Endothelial cell (in vitro differentiated cells): ENCODE measurements around the gene AIFM2. TPM values are rescaled to one million over a fixed set of nuclear protein-coding genes. Genes with fewer than 3 reads are reported as not detected.
"Not testable (repeated sequence)": the region's sequence is repeated elsewhere in the genome, so short reads cannot be mapped to it uniquely, and the experiment has no call there.

Experiments used
- DNase-seq: peaks from one replicate; pipeline ENCODE4 v3.0.0; 2021; ENCODE audit warnings: low spot score
- H3K27ac Mint-ChIP-seq: one replicate; pipeline ENCODE4 v1.8.0; 2021; ENCODE audit warnings: mixed read lengths, inconsistent platforms; ENCODE audit not compliant: unreplicated experiment
- H3K27me3 Mint-ChIP-seq: one replicate; pipeline ENCODE4 v1.8.0; 2021; ENCODE audit warnings: mild to moderate bottlenecking, moderate library complexity, mixed read lengths, inconsistent platforms; ENCODE audit not compliant: unreplicated experiment
- H3K36me3 Mint-ChIP-seq: one replicate; pipeline ENCODE4 v1.8.0; 2021; ENCODE audit warnings: mild to moderate bottlenecking, low read depth, mixed read lengths, inconsistent platforms; ENCODE audit not compliant: unreplicated experiment
- H3K4me1 Mint-ChIP-seq: one replicate; pipeline ENCODE4 v1.8.0; 2021; ENCODE audit warnings: mild to moderate bottlenecking, mixed read lengths, inconsistent platforms; ENCODE audit not compliant: unreplicated experiment
- H3K4me3 Mint-ChIP-seq: one replicate; pipeline ENCODE4 v1.8.0; 2021; ENCODE audit warnings: mild to moderate bottlenecking, mixed read lengths, inconsistent platforms; ENCODE audit not compliant: unreplicated experiment
- H3K9me3 Mint-ChIP-seq: one replicate; pipeline ENCODE4 v1.8.0; 2021; ENCODE audit warnings: mixed read lengths, inconsistent platforms; ENCODE audit not compliant: unreplicated experiment
- CTCF ChIP-seq: fragments of 200-600 bp; sonication (generic); IDR thresholded peaks from one replicate; pipeline ENCODE4 v1.5.0; 2021; ENCODE audit warnings: antibody characterized with exemption; ENCODE audit not compliant: unreplicated experiment
- long read RNA-seq: library from polyadenylated mRNA; unstranded; transcript quantifications from one replicate; pipeline ENCODE4 v2.0.0, GENCODE V29; 2020; ENCODE audit not compliant: unreplicated experiment
- total RNA-seq: library from RNA; stranded (reverse); fragmentation: NEBNext Ultra II Directional; extraction: Animal tissue kit (Norgen Biotek cat#: 25700); gene quantifications from one replicate; pipeline ENCODE4 v1.2.1, GENCODE V29; 2021; ENCODE audit not compliant: unreplicated experiment

AIFM2 gene
- 1.7 TPM for total RNA-seq
- long read RNA-seq, partial matches to known transcripts, result 1 of 4 reads
- long read RNA-seq, other reads (novel, unspliced or antisense), result 2 of 4 reads

- no peaks in the 10 kb centered on the region for H3K9me3 Mint-ChIP-seq
- peak within 1 kb of the TSS; percentile 84 for H3K4me3 Mint-ChIP-seq
- H3K27ac Mint-ChIP-seq, result peak within 1 kb of the TSS; percentile 20
- peak; percentile 37 for DNase-seq
- H3K27me3 Mint-ChIP-seq, result peaks cover 12% of the 10 kb centered on the region
- no peak for TF ChIP-seq CTCF
- H3K4me1 Mint-ChIP-seq, result peaks cover 9% of the 10 kb centered on the region
- peaks cover 3% of the 10 kb centered on the region for H3K36me3 Mint-ChIP-seq
These were observed at the start of gene AIFM2 for GRCh38 chr10:70132098-70133029. TSS of gene AIFM2 (minus strand) at chr10:70132825. CDS start at chr10:70124084, 8,741 bp downstream.

GRCh38 chr10:70179209-70179608, 46.6 kb upstream of the AIFM2 start:
- DNase-seq, H3K27ac Mint-ChIP-seq, H3K9me3 Mint-ChIP-seq, H3K36me3 Mint-ChIP-seq, H3K4me1 Mint-ChIP-seq, H3K4me3 Mint-ChIP-seq, H3K27me3 Mint-ChIP-seq: not testable (repeated sequence)

GRCh38 chr10:70178139-70178725, 45.6 kb upstream of the AIFM2 start:
- Mint-ChIP-seq H3K36me3 (no peaks in the 10 kb centered on the region), H3K4me1 (peaks cover 12% of the 10 kb centered on the region), H3K27ac (no peak overlapping the region)

GRCh38 chr10:70176441-70176840, 43.8 kb upstream of the AIFM2 start:
- DNase-seq, result no peak
- H3K4me3 Mint-ChIP-seq, result no peak overlapping the region
- H3K9me3 Mint-ChIP-seq, result no peaks in the 10 kb centered on the region
- peaks cover 5% of the 10 kb centered on the region for H3K27me3 Mint-ChIP-seq
- H3K27ac Mint-ChIP-seq, result no peak overlapping the region
- peaks cover 12% of the 10 kb centered on the region for H3K4me1 Mint-ChIP-seq
- no peak for TF ChIP-seq CTCF
- no peaks in the 10 kb centered on the region for H3K36me3 Mint-ChIP-seq

More at GRCh38 chr10:70178139-70178725, 45.6 kb upstream of the AIFM2 start:
- Mint-ChIP-seq H3K4me3 (no peak overlapping the region), H3K9me3 (no peaks in the 10 kb centered on the region), H3K27me3 (peaks cover 4% of the 10 kb centered on the region)
- TF ChIP-seq CTCF, result no peak
- DNase-seq, result no peak

GRCh38 chr10:70175516-70175915, 42.9 kb upstream of the AIFM2 start:
- H3K27me3 Mint-ChIP-seq, result peaks cover 7% of the 10 kb centered on the region
- H3K4me3 Mint-ChIP-seq, result no peak overlapping the region
- H3K4me1 Mint-ChIP-seq, result peaks cover 15% of the 10 kb centered on the region
- no peaks in the 10 kb centered on the region for H3K9me3 Mint-ChIP-seq
- no peaks in the 10 kb centered on the region for H3K36me3 Mint-ChIP-seq
- TF ChIP-seq CTCF, result no peak
- no peak overlapping the region for H3K27ac Mint-ChIP-seq
- no peak for DNase-seq
